ENCODE measurements around the gene PTPRD.

The PTPRD gene

GRCh38 chr9:10253341-10253740 is 359.5 kb downstream of the PTPRD start:
- H3K36me3 ChIP-seq (ENCODE audit: control insufficient read depth, insufficient read depth, low read length): no peaks in the 10 kb centered on the region
- no peaks in the 10 kb centered on the region for H3K4me1 ChIP-seq (ENCODE audit: control insufficient read depth, insufficient read depth, low read length)
- no peaks in the 10 kb centered on the region for H3K9me3 ChIP-seq (ENCODE audit: control insufficient read depth, low read length)
- no peak overlapping the region for H3K27ac ChIP-seq (ENCODE audit: insufficient read depth, low read depth, low read length, poor library complexity, severe bottlenecking)
- no peak overlapping the region for H3K4me3 ChIP-seq (ENCODE audit: insufficient read depth, low read depth, low read length)
- WGBS, 2 experiments: 96 to 97% methylated on average over 4 of the region's 4 CpGs
- no peaks in the 10 kb centered on the region for H3K27me3 ChIP-seq (ENCODE audit: control insufficient read depth, insufficient read depth, low read length, poor library complexity, severe bottlenecking)

DNA sequence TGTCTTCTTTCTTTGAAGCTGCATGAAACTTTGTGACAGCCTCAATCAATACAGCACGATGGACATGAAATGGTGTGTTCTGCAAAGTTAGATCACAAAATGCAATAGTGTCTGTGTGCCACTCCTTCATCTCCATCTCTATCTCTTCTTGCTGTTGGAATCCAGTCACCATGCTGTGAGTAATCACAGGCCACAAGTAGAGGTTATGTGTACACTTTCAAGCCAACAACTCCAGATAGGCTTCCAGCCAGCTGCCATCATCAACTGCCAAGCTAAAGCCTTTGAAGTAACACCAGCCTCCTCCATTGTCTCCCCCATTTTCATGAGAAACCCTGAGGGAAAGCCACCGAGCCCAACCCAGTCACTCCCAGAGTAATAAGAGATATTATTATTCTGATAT is 360.6 kb downstream of the PTPRD start:
- H3K9me3 ChIP-seq (ENCODE audit: control insufficient read depth, low read length): no peaks in the 10 kb centered on the region
- no peaks in the 10 kb centered on the region for H3K36me3 ChIP-seq (ENCODE audit: control insufficient read depth, insufficient read depth, low read length)
- no peaks in the 10 kb centered on the region for H3K27me3 ChIP-seq (ENCODE audit: control insufficient read depth, insufficient read depth, low read length, poor library complexity, severe bottlenecking)
- H3K4me3 ChIP-seq (ENCODE audit: insufficient read depth, low read depth, low read length): no peak overlapping the region
- H3K27ac ChIP-seq (ENCODE audit: insufficient read depth, low read depth, low read length, poor library complexity, severe bottlenecking): no peak overlapping the region
- 100% methylated on average over 1 of the region's 2 CpGs for WGBS, 2 experiments
- no peaks in the 10 kb centered on the region for H3K4me1 ChIP-seq (ENCODE audit: control insufficient read depth, insufficient read depth, low read length)

GRCh38 chr9:10251490-10251889 is 361.3 kb downstream of the PTPRD start:
- Histone ChIP-seq H3K9me3 (ENCODE audit: control insufficient read depth, low read length) (no peaks in the 10 kb centered on the region), H3K4me1 (ENCODE audit: control insufficient read depth, insufficient read depth, low read length) (no peaks in the 10 kb centered on the region), H3K36me3 (ENCODE audit: control insufficient read depth, insufficient read depth, low read length) (no peaks in the 10 kb centered on the region), H3K27me3 (ENCODE audit: control insufficient read depth, insufficient read depth, low read length, poor library complexity, severe bottlenecking) (no peaks in the 10 kb centered on the region), H3K27ac (ENCODE audit: insufficient read depth, low read depth, low read length, poor library complexity, severe bottlenecking) (no peak overlapping the region), H3K4me3 (ENCODE audit: insufficient read depth, low read depth, low read length) (no peak overlapping the region)
- WGBS, 2 experiments: 100% methylated on average over 1 of the region's 1 CpG

- WGBS, 2 experiments: 95 to 100% methylated on average over 1 of the region's 1 CpG
- Histone ChIP-seq H3K36me3 (ENCODE audit: control insufficient read depth, insufficient read depth, low read length) (no peaks in the 10 kb centered on the region), H3K27me3 (ENCODE audit: control insufficient read depth, insufficient read depth, low read length, poor library complexity, severe bottlenecking) (no peaks in the 10 kb centered on the region), H3K4me1 (ENCODE audit: control insufficient read depth, insufficient read depth, low read length) (no peaks in the 10 kb centered on the region), H3K9me3 (ENCODE audit: control insufficient read depth, low read length) (no peaks in the 10 kb centered on the region), H3K4me3 (ENCODE audit: insufficient read depth, low read depth, low read length) (no peak overlapping the region), H3K27ac (ENCODE audit: insufficient read depth, low read depth, low read length, poor library complexity, severe bottlenecking) (no peak overlapping the region)
These were observed 362.6 kb downstream of the PTPRD start for GRCh38 chr9:10250219-10250618.

DNA sequence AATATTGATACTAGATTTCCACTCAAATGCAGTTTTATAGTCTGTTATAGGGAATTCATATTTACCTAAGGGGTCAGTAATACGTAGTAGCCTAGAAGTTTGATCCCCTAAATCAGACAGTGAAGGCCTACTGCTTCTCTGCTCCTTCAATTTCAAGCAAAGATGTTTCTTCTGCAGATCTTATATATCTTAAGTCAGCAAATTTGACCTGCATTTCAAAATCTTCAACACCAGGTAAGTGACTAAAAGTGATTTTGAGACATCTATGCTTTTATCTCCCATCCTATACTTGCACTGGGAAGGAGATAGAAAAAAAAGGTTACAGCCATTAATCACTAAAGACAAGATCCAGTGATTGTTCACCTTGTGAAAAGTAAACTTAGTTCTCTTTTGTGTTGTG is 363.9 kb downstream of the PTPRD start:
- 100% methylated on average over 1 of the region's 1 CpG for WGBS, 2 experiments
- Histone ChIP-seq H3K27ac (ENCODE audit: insufficient read depth, low read depth, low read length, poor library complexity, severe bottlenecking) (no peak overlapping the region), H3K4me3 (ENCODE audit: insufficient read depth, low read depth, low read length) (no peak overlapping the region), H3K9me3 (ENCODE audit: control insufficient read depth, low read length) (no peaks in the 10 kb centered on the region), H3K4me1 (ENCODE audit: control insufficient read depth, insufficient read depth, low read length) (no peaks in the 10 kb centered on the region), H3K27me3 (ENCODE audit: control insufficient read depth, insufficient read depth, low read length, poor library complexity, severe bottlenecking) (no peaks in the 10 kb centered on the region), H3K36me3 (ENCODE audit: control insufficient read depth, insufficient read depth, low read length) (no peaks in the 10 kb centered on the region)

DNA sequence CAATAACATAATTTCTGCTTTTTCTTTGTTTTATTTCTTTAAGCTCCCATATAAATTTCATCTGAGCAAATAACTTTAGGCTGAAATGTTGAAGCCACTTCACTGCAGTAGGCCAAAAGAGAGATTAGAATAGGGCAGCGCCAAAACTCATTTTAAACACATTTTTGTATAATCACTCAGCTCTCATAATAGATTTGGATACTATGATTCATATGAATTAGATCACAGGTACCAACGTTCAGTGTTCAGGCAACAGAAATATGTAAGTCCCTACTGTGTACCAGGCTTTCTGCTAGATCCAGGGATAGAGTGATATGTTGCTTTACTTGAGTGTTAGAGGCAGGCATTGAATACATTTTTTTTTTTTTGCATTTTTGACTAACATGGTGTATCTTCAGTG is 370.5 kb downstream of the PTPRD start:
- WGBS, 2 experiments: 96% methylated on average over 2 of the region's 2 CpGs
- H3K27me3 ChIP-seq (ENCODE audit: control insufficient read depth, insufficient read depth, low read length, poor library complexity, severe bottlenecking): no peaks in the 10 kb centered on the region
- H3K4me3 ChIP-seq (ENCODE audit: insufficient read depth, low read depth, low read length): no peak overlapping the region

DNA sequence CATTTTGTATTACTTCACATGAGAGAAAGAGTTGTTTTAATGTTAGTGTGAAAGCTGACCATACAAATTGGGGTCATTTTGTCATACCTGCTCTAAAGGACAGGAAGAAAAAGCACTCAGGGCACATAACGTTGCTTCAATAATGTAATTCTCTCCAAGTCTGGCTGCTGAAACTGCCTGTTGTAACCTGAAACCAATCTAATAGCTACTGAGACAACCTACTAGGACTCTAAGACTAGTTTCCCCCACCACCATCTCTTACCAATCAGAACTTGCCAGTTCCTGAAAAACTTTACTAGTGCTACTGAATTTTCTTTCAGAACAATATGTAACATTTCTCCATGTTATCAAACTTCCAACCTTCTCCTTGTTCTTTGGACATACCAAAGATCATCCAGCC is 374.7 kb downstream of the PTPRD start:
- no peaks in the 10 kb centered on the region for H3K9me3 ChIP-seq (ENCODE audit: control insufficient read depth, low read length)
- WGBS, 2 experiments: 59 to 74% methylated on average over 1 of the region's 1 CpG

More for the DNA sequence above, 370.5 kb downstream of the PTPRD start:
- no peaks in the 10 kb centered on the region for H3K9me3 ChIP-seq (ENCODE audit: control insufficient read depth, low read length)
- no peaks in the 10 kb centered on the region for H3K36me3 ChIP-seq (ENCODE audit: control insufficient read depth, insufficient read depth, low read length)
- H3K27ac ChIP-seq (ENCODE audit: insufficient read depth, low read depth, low read length, poor library complexity, severe bottlenecking): no peak overlapping the region
- no peaks in the 10 kb centered on the region for H3K4me1 ChIP-seq (ENCODE audit: control insufficient read depth, insufficient read depth, low read length)

DNA sequence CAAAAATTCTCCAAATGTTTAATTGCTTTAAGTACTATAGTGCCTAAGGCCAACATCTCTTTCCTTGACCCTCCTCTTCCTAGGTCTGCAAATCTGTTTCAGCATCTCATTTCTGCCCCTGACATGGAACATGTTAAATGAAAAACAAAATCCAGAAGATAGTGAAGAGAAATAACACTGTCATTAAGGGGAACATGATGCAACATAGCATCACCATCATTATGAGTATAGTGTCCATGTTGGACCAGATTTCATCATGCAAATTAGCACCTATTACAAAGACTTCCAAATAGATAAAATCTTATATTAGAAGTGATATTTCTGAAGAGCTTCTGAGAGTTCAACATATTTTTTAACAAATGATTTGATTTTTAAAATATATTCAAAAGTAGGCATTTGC is 375.2 kb downstream of the PTPRD start:
- no peaks in the 10 kb centered on the region for H3K27me3 ChIP-seq (ENCODE audit: control insufficient read depth, insufficient read depth, low read length, poor library complexity, severe bottlenecking)
- no peak overlapping the region for H3K4me3 ChIP-seq (ENCODE audit: insufficient read depth, low read depth, low read length)
- no peaks in the 10 kb centered on the region for H3K36me3 ChIP-seq (ENCODE audit: control insufficient read depth, insufficient read depth, low read length)
- no peak overlapping the region for H3K27ac ChIP-seq (ENCODE audit: insufficient read depth, low read depth, low read length, poor library complexity, severe bottlenecking)
- H3K9me3 ChIP-seq (ENCODE audit: control insufficient read depth, low read length): no peaks in the 10 kb centered on the region
- H3K4me1 ChIP-seq (ENCODE audit: control insufficient read depth, insufficient read depth, low read length): no peaks in the 10 kb centered on the region

More for the DNA sequence above, 374.7 kb downstream of the PTPRD start:
- H3K27me3 ChIP-seq (ENCODE audit: control insufficient read depth, insufficient read depth, low read length, poor library complexity, severe bottlenecking): no peaks in the 10 kb centered on the region
- H3K4me3 ChIP-seq (ENCODE audit: insufficient read depth, low read depth, low read length): no peak overlapping the region
- no peak overlapping the region for H3K27ac ChIP-seq (ENCODE audit: insufficient read depth, low read depth, low read length, poor library complexity, severe bottlenecking)
- no peaks in the 10 kb centered on the region for H3K36me3 ChIP-seq (ENCODE audit: control insufficient read depth, insufficient read depth, low read length)
- no peaks in the 10 kb centered on the region for H3K4me1 ChIP-seq (ENCODE audit: control insufficient read depth, insufficient read depth, low read length)

DNA sequence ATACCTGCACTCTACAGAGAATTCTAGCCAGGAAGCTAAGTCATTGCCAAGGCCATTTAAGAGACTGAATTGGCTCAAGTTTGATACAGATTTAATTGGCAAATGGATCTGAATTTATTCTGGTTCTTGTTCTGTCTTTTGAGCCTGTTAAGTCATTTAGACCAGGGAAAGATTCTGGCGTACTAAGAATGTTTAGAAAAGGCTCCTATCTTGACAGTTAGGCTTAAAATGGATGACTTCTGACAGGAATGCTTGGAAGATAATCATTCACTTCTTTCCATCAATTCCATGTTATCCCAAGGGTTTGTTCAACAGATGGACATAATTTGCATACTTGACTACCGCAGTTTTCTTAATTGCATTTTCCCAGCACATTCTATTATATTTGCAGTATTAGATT is 376.6 kb downstream of the PTPRD start:
- Histone ChIP-seq H3K27ac (ENCODE audit: insufficient read depth, low read depth, low read length, poor library complexity, severe bottlenecking) (no peak overlapping the region), H3K36me3 (ENCODE audit: control insufficient read depth, insufficient read depth, low read length) (no peaks in the 10 kb centered on the region), H3K27me3 (ENCODE audit: control insufficient read depth, insufficient read depth, low read length, poor library complexity, severe bottlenecking) (no peaks in the 10 kb centered on the region), H3K9me3 (ENCODE audit: control insufficient read depth, low read length) (no peaks in the 10 kb centered on the region), H3K4me3 (ENCODE audit: insufficient read depth, low read depth, low read length) (no peak overlapping the region), H3K4me1 (ENCODE audit: control insufficient read depth, insufficient read depth, low read length) (no peaks in the 10 kb centered on the region)
- WGBS, 2 experiments: 94 to 97% methylated on average over 2 of the region's 2 CpGs

- H3K9me3 ChIP-seq (ENCODE audit: control insufficient read depth, low read length): no peaks in the 10 kb centered on the region
- H3K27ac ChIP-seq (ENCODE audit: insufficient read depth, low read depth, low read length, poor library complexity, severe bottlenecking): no peak overlapping the region
- no peak overlapping the region for H3K4me3 ChIP-seq (ENCODE audit: insufficient read depth, low read depth, low read length)
- WGBS, 2 experiments: 85 to 97% methylated on average over 4 to 5 of the region's 5 CpGs
- H3K36me3 ChIP-seq (ENCODE audit: control insufficient read depth, insufficient read depth, low read length): no peaks in the 10 kb centered on the region
- no peaks in the 10 kb centered on the region for H3K27me3 ChIP-seq (ENCODE audit: control insufficient read depth, insufficient read depth, low read length, poor library complexity, severe bottlenecking)
- H3K4me1 ChIP-seq (ENCODE audit: control insufficient read depth, insufficient read depth, low read length): no peaks in the 10 kb centered on the region
These were observed 377.4 kb downstream of the PTPRD start for GRCh38 chr9:10235376-10235775.

- Histone ChIP-seq H3K27ac (ENCODE audit: insufficient read depth, low read depth, low read length, poor library complexity, severe bottlenecking) (no peak overlapping the region), H3K9me3 (ENCODE audit: control insufficient read depth, low read length) (no peaks in the 10 kb centered on the region), H3K4me1 (ENCODE audit: control insufficient read depth, insufficient read depth, low read length) (no peaks in the 10 kb centered on the region), H3K27me3 (ENCODE audit: control insufficient read depth, insufficient read depth, low read length, poor library complexity, severe bottlenecking) (no peaks in the 10 kb centered on the region), H3K4me3 (ENCODE audit: insufficient read depth, low read depth, low read length) (no peak overlapping the region), H3K36me3 (ENCODE audit: control insufficient read depth, insufficient read depth, low read length) (no peaks in the 10 kb centered on the region)
- WGBS, 2 experiments: 58 to 66% methylated on average over 2 to 3 of the region's 3 CpGs
These were observed 380.4 kb downstream of the PTPRD start for GRCh38 chr9:10232352-10232930.
